Raji (cell line): ENCODE measurements around the gene DNAJA2.
A peak's percentile ranks its signal among the peaks of the same experiment; 100 is the strongest.

ENCODE experiments used
- POLR2A ChIP-seq: IDR thresholded peaks from 2 replicates; pipeline ENCODE4 v1.6.1; 2011; ENCODE audit warnings: low read depth, low read length, control low read depth; ENCODE audit not compliant: insufficient read depth

The DNAJA2 gene

DNA sequence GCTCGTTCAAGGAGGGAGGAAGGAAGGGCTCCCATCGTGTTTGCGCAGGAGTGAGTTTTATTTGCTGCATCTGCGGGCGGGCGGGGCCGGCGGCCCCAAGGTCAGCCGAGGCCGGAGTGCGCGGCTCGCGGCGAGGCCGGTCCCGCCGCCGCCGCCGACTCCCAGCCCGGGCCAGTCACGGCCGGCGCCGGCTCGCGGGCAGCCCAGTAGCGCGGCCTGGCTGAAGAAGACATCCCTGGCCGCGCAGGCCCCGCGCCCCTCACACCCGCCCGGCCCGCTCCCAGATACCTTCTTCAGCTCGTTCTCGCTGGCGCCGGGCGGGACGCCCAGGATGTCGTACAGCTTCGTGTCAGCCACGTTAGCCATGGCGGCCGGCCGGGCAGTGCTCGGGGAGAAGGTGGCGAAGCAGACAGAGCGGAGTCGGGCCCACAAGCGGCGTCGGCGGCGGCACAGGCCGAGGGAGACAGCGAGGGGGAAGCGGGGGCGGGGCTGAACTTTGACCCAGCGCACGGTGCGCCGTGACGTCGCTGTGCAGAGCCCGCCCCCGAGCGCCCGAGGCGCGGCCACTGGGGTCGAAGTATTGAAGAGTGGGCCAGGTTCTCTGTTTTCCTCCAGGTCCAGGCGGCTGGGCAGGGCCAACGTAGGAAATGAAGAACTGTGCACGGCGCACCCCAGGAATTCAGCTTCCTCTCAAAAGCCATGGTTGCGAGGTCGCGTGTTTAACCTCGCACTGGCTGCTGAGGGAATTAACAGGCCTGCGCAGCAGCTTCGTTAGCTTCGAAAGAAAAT, at the start of gene DNAJA2:
DNAJA2 (minus strand) TSS at position 468 of the 789 bp plus-strand sequence; CDS start at position 366, 102 bp downstream.
- TF ChIP-seq POLR2A: peak; percentile 86

- TF ChIP-seq POLR2A: no peak
These were observed 46.1 kb upstream of the DNAJA2 start for GRCh38 chr16:47019568-47019967.

DNA sequence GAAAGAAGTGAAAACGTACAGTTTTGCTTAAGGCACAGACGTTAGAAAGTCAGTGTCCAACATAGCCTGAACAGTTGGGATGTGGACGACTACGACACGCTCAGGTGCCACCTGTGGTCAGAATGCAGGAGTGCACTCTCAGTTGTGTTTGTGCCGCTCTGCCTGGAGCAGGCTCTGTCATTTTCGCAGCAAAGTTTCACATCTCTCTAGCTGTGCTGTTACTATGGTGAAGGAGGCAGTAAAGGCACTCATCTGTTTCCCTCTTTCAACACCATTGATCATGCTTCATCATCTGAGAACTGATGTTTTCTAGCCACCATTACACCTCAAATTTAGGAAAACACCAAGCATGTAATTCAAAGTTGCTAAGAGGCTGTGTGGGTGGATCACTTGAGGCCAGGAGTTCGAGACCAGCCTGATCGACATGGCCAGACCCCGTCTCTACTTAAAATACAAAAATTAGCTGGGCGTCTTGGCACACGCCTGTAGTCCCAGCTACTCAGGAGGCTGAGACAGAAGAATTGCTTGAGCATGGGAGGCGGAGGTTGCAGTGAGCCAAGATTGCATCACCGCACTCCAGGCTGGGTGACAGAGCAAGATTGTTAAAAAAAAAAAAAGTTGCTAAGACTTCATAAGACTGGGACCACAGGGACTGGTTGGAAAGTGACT, 44.9 kb upstream of the DNAJA2 start:
- TF ChIP-seq POLR2A: no peak

DNA sequence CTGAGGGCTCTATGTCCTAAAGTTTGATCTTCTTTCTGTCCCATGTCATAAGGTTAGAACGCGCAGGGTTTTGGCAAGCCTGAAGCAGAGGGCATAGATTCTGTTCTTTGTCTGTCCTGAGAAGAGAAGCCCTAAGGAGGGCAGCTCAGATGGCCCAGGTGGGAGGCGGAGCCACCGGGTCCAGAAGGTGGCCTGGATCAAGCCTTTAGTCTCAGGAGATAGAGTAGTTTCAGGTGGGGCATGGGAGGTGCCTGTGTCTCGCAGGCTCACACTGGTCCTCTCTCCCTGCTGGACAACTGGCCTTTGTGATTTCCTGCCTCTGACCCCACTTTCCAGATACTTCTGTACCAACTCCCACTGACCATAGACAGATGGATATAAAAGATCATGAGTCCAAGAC, 44.2 kb upstream of the DNAJA2 start:
- no peak for TF ChIP-seq POLR2A

DNA sequence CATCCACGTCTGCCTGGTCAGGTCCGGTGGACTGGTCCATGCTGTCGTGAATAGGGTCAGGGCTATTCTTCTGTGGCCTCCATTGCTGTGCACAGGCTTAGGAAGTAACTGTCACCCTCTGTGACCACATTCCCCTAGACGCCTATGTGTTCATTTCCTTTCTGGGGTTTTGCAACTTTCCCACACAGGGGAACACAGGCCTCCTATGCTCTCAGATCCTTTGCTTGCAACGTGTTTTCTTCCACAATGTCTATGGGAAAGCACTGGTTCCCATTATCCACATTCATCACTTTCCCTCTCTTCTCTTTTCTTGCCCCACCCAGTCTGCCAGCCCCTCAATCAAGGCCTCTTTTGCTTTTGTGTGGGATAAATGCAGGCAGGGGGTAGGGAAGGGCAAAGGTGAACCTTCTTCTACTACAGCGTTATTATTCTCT, 43.2 kb upstream of the DNAJA2 start:
- TF ChIP-seq POLR2A: no peak

- no peak for TF ChIP-seq POLR2A
These were observed 40.4 kb upstream of the DNAJA2 start for GRCh38 chr16:47013910-47014309.

DNA sequence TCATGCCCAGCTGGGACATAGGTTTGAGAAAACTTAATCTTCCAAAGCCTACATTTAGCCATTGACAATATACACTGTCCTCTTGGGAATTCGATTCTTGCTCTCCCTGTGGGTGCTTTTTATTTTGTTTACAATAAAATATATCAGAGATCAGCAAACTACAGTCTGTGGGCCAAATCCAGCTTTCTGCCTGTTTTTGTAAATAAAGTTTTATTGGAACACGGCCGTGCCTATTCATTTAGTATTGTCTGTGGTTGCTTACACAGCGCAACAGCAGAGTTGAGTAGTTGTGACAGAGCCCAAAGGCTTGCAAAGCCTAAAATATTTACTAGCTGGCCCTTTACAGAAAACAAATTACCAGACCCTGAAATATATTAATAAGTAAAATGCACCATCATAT, 39.7 kb upstream of the DNAJA2 start:
- no peak for TF ChIP-seq POLR2A

DNA sequence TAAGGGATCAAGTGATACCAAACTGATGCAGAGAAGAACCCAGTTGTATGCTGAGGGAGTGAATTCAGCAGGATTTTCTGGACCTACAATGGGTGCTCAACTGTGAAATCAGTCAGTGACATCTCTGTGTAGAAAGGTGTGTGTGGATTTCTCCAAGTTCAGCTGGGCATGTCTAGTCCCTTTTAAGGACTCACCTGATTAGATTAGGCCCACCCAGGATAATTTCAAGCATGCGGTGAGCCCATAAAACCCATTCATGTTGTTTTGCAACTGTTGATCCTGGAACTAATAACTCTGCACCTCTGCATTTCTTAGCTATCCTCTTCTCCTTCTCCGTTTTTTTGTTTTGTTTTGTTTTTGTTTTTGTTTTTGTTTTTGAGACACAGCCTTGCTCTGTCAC, 35.1 kb upstream of the DNAJA2 start:
- TF ChIP-seq POLR2A: no peak

DNA sequence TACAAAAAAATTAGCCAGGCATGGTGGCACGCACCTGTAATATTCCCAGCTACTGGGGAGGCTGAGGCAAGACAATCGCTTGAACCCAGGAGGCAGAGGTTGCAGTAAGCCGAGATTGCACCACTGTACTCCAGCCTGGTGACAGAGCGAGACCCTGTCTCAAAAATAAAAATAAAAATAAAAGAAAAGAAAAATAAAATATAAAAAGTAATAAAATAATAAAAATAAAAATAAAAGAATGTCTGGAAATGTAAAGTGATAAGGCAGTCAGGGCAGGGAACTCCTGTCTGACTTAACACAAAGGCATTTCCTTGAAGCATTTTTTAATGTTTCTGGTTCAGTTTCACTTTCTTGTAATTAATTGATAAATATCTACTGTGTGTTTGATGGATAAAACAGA, 34.7 kb upstream of the DNAJA2 start:
- no peak for TF ChIP-seq POLR2A

- no peak for TF ChIP-seq POLR2A
These were observed 31.2 kb upstream of the DNAJA2 start for GRCh38 chr16:47004652-47005051.

DNA sequence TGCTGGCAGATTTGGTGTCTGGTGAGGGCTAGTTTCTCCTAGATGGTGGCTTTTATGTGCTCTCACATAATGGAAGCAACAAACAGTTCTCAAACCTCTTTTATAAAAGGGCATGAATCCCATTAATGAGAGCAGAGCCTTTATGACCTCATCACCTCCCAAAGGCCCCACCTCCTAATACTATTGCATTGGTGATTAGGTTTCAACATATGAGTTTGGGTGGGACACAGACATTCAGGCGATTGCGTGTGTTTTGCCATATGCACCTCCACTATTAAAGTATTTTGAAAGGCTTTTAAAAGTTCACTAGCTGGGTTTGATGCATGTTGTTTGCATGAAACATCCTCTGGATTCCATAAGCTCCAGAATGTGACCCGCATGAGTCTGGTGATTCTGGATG, 24.4 kb upstream of the DNAJA2 start:
- no peak for TF ChIP-seq POLR2A

DNA sequence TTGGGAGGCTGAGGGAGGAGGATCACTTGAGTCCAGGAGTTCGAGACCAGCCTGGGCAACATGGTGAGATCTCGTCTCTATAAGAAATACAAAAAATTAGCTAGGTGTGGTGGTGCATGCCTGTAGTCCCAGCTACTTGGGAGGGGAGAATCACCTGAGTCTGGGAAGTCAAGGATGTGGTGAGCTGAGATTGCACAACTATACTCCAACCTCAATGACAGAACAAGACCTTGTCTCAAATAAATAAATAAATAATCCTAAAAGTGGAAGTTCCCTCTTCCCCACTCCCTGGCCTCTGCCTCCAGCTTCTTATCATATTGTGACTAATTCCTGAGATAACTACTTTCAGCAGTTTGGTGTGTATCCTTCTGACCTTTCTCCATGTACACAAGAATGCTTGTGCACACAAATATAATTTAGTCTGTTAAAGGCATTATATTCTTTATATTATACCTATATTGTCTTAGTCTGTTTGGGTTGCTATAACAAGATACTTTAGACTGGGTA, 23.5 kb upstream of the DNAJA2 start:
- TF ChIP-seq POLR2A: no peak

- TF ChIP-seq POLR2A: no peak
These were observed 22.9 kb upstream of the DNAJA2 start for GRCh38 chr16:46996391-46996790.

GRCh38 chr16:46991729-46992704, 18.5 kb upstream of the DNAJA2 start:
- no peak for TF ChIP-seq POLR2A

DNA sequence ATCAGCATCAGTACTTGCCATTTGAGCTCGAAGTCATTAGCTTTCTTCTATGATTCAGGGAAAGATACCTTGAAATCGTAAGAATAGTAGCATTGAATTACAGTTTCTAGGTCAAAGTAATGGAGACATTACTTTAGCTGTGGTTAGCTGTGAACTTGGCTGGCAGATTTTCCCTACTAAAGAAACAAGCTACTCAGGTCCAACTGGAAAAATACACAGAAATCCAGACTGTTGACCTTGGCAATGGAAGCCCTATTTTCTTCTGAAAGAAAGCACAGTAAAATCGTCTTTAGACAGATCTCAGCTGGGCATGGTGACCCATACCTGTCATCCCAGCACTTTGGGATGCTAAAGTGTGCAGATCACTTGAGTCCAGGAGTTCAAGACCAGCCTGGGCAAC, 13.4 kb upstream of the DNAJA2 start:
- no peak for TF ChIP-seq POLR2A
